H9 (cell line): ENCODE measurements around the gene EAF1. TPM values are rescaled to one million over a fixed set of nuclear protein-coding genes. Genes with fewer than 3 reads are reported as not detected.

Experiments used
- DNase-seq: peaks from one replicate; pipeline ENCODE4 v3.0.0-alpha.2; 2017
- H2AFZ ChIP-seq: one replicate; pipeline ENCODE4 v1.6.1; 2013; ENCODE audit warnings: mild to moderate bottlenecking, low read length, control low read depth, moderate library complexity
- H2AK5ac ChIP-seq: 2 replicates; pipeline ENCODE4 v1.6.1; 2013; ENCODE audit warnings: low read length, control low read depth, mixed read lengths; ENCODE audit not compliant: insufficient read length
- H2BK120ac ChIP-seq: one replicate; pipeline ENCODE4 v1.6.1; 2013; ENCODE audit warnings: low read depth, mild to moderate bottlenecking, low read length, control low read depth, inconsistent platforms; ENCODE audit not compliant: poor library complexity, severe bottlenecking
- H2BK12ac ChIP-seq: 2 replicates; pipeline ENCODE4 v1.6.1; 2013; ENCODE audit warnings: low read length, control low read depth, mixed read lengths, low read depth; ENCODE audit not compliant: insufficient read length
- H2BK15ac ChIP-seq: 2 replicates; pipeline ENCODE4 v1.6.1; 2013; ENCODE audit warnings: low read depth, low read length, control low read depth
- H2BK20ac ChIP-seq: one replicate; pipeline ENCODE4 v1.6.1; 2013; ENCODE audit warnings: low read depth, mild to moderate bottlenecking, low read length, control low read depth, inconsistent platforms; ENCODE audit not compliant: poor library complexity, severe bottlenecking
- H2BK5ac ChIP-seq: 2 replicates; pipeline ENCODE4 v1.6.1; 2013; ENCODE audit warnings: low read length, control low read depth, mixed read lengths; ENCODE audit not compliant: insufficient read length
- H3K14ac ChIP-seq: 2 replicates; pipeline ENCODE4 v1.6.1; 2013; ENCODE audit warnings: low read length, control low read depth; ENCODE audit not compliant: insufficient read depth
- H3K18ac ChIP-seq: 2 replicates; pipeline ENCODE4 v1.6.1; 2013; ENCODE audit warnings: low read depth, mild to moderate bottlenecking, mixed read lengths, low read length, control low read depth; ENCODE audit not compliant: insufficient read length
- H3K23ac ChIP-seq: 2 replicates; pipeline ENCODE4 v1.6.1; 2013; ENCODE audit warnings: low read length, control low read depth, mixed read lengths, low read depth; ENCODE audit not compliant: insufficient read length
- H3K23me2 ChIP-seq: 2 replicates; pipeline ENCODE4 v1.6.1; 2013; ENCODE audit warnings: low read depth, mild to moderate bottlenecking, mixed read lengths, low read length, control low read depth; ENCODE audit not compliant: insufficient read length, poor library complexity, severe bottlenecking
- H3K27ac ChIP-seq: 2 replicates; pipeline ENCODE4 v1.5.1; 2013; ENCODE audit warnings: low read length, control low read depth, mixed read lengths, low read depth; ENCODE audit not compliant: insufficient read length
- H3K27me3 ChIP-seq: 2 replicates; pipeline ENCODE4 v1.6.1; 2013; ENCODE audit warnings: low read length, control low read depth, inconsistent platforms; ENCODE audit not compliant: insufficient read depth
- H3K4ac ChIP-seq: 2 replicates; pipeline ENCODE4 v1.6.1; 2013; ENCODE audit warnings: low read depth, mild to moderate bottlenecking, control low read depth, inconsistent platforms, low read length, moderate library complexity
- H3K4me1 ChIP-seq: 2 replicates; pipeline ENCODE4 v1.6.1; 2013; ENCODE audit warnings: low read length, control low read depth, inconsistent platforms; ENCODE audit not compliant: insufficient read depth
- H3K4me2 ChIP-seq: 2 replicates; pipeline ENCODE4 v1.6.1; 2013; ENCODE audit warnings: low read length, control low read depth, mixed read lengths; ENCODE audit not compliant: insufficient read length, insufficient read depth
- H3K56ac ChIP-seq: 2 replicates; pipeline ENCODE4 v1.6.1; 2013; ENCODE audit warnings: low read depth, mild to moderate bottlenecking, mixed read lengths, low read length, control low read depth; ENCODE audit not compliant: insufficient read length
- H3K79me1 ChIP-seq: 2 replicates; pipeline ENCODE4 v1.6.1; 2013; ENCODE audit warnings: low read depth, mild to moderate bottlenecking, moderate library complexity, low read length, control low read depth, inconsistent platforms; ENCODE audit not compliant: insufficient read depth, poor library complexity, severe bottlenecking
- H3K79me2 ChIP-seq: 2 replicates; pipeline ENCODE4 v1.6.1; 2013; ENCODE audit warnings: low read length, control low read depth, inconsistent platforms; ENCODE audit not compliant: insufficient read depth
- H3K9ac ChIP-seq: 2 replicates; pipeline ENCODE4 v1.6.1; 2013; ENCODE audit warnings: low read length, control low read depth, mixed read lengths; ENCODE audit not compliant: insufficient read length; ENCODE audit errors: extremely low read depth
- H3K9me3 ChIP-seq: one replicate; pipeline ENCODE4 v1.6.1; 2013; ENCODE audit warnings: low read depth, low read length, inconsistent platforms; ENCODE audit not compliant: control insufficient read depth
- H3T11ph ChIP-seq: one replicate; pipeline ENCODE4 v1.6.1; 2013; ENCODE audit warnings: mild to moderate bottlenecking, low read length, control low read depth, inconsistent platforms
- H4K20me1 ChIP-seq: one replicate; pipeline ENCODE4 v1.6.1; 2013; ENCODE audit not compliant: control insufficient read depth, insufficient read length, insufficient read depth
- H4K5ac ChIP-seq: 2 replicates; pipeline ENCODE4 v1.6.1; 2013; ENCODE audit warnings: low read depth, mild to moderate bottlenecking, mixed read lengths, low read length, control low read depth; ENCODE audit not compliant: insufficient read length
- H4K8ac ChIP-seq: replicated peaks from 2 replicates; pipeline ENCODE4 v1.6.1; 2013; ENCODE audit warnings: low read length, control low read depth, mixed read lengths, low read depth; ENCODE audit not compliant: insufficient read length
- H4K91ac ChIP-seq: 2 replicates; pipeline ENCODE4 v1.6.1; 2013; ENCODE audit warnings: low read depth, mild to moderate bottlenecking, moderate library complexity, mixed read lengths, low read length, control low read depth; ENCODE audit not compliant: insufficient read length
- H3K27ac Mint-ChIP-seq, 3 experiments: 2 replicates in 2 of 3; 3 replicates in 1 of 3; pipeline ENCODE4 v1.8.0; 2020 to 2021; ENCODE audit warnings: mixed read lengths in 3 of 3, mild to moderate bottlenecking in 1 of 3, moderate library complexity in 1 of 3
- H3K27me3 Mint-ChIP-seq: 2 replicates; pipeline ENCODE4 v1.8.0; 2021; ENCODE audit warnings: low read depth, mild to moderate bottlenecking, moderate library complexity, mixed read lengths
- H3K36me3 Mint-ChIP-seq, 3 experiments: 2 replicates in 2 of 3; 3 replicates in 1 of 3; pipeline ENCODE4 v1.8.0; 2020 to 2021; ENCODE audit warnings: low read depth in 3 of 3, mixed read lengths in 3 of 3; ENCODE audit not compliant: insufficient read depth in 1 of 3
- H3K4me1 Mint-ChIP-seq, 2 experiments: 2 replicates each; pipeline ENCODE4 v1.8.0; 2020; ENCODE audit warnings: mixed read lengths in 2 of 2
- H3K4me3 Mint-ChIP-seq, 2 experiments: 2 replicates in 1 of 2; 3 replicates in 1 of 2; pipeline ENCODE4 v1.8.0; 2020 to 2021; ENCODE audit warnings: mild to moderate bottlenecking in 2 of 2, mixed read lengths in 2 of 2, moderate library complexity in 1 of 2
- H3K9me3 Mint-ChIP-seq, 2 experiments: 2 replicates in 1 of 2; 3 replicates in 1 of 2; pipeline ENCODE4 v1.8.0; 2020; ENCODE audit warnings: mild to moderate bottlenecking in 2 of 2, mixed read lengths in 2 of 2, moderate library complexity in 1 of 2
- CTCF ChIP-seq: fragments of 200-600 bp; sonication (generic); conservative IDR thresholded peaks from 3 replicates; pipeline ENCODE4 v1.8.0; 2021; ENCODE audit warnings: antibody characterized with exemption, mild to moderate bottlenecking
- WGBS: extraction: QIAGEN DNeasy Blood & Tissue Kit; methylation state at CpG from one replicate; pipeline ENCODE4 v1.1.7; 2013; ENCODE audit warnings: missing lambda C conversion rate, low lambda C conversion rate, mixed read lengths; ENCODE audit not compliant: insufficient read length; ENCODE audit errors: extremely low coverage; 5-methylcytosine and 5-hydroxymethylcytosine counted together
- total RNA-seq: library from RNA; stranded (reverse); gene quantifications from 2 replicates; pipeline ENCODE4 v1.2.1, GENCODE V29; 2021

EAF1 gene
- total RNA-seq, 1 experiment from 2014 or later: 34.3 TPM

GRCh38 chr3:15470849-15471248 is 43.5 kb downstream of the EAF1 start:
- Histone ChIP-seq H3K9ac (no peak overlapping the region), H3T11ph (no peak overlapping the region), H3K9me3 (no peaks in the 10 kb centered on the region), H2BK15ac (no peak overlapping the region), H2AFZ (no peak overlapping the region), H3K23ac (no peak overlapping the region), H3K27ac (no peak overlapping the region), H3K4ac (no peak overlapping the region), H4K20me1 (no peaks in the 10 kb centered on the region), H3K14ac (no peak overlapping the region), H3K4me1 (no peaks in the 10 kb centered on the region), H4K91ac (no peak overlapping the region), H3K23me2 (no peaks in the 10 kb centered on the region), H4K5ac (no peak overlapping the region), H2BK12ac (no peak overlapping the region), H2BK120ac (no peak overlapping the region), H2BK5ac (no peak overlapping the region), H3K4me2 (no peak overlapping the region), H3K18ac (no peak overlapping the region), H2AK5ac (no peak overlapping the region), H3K79me1 (no peaks in the 10 kb centered on the region), H4K8ac (no peak overlapping the region), H3K56ac (no peak overlapping the region), H3K27me3 (no peaks in the 10 kb centered on the region), H2BK20ac (no peak overlapping the region), H3K79me2 (no peaks in the 10 kb centered on the region)
- DNase-seq: no peak
- Mint-ChIP-seq H3K27me3 (no peaks in the 10 kb centered on the region; the same call in none of the 2 replicates), H3K4me3 (no peak overlapping the region), H3K9me3 (no peaks in the 10 kb centered on the region), H3K27ac (no peak overlapping the region), H3K36me3 (no peaks in the 10 kb centered on the region), H3K4me1 (peaks cover 7% of the 10 kb centered on the region in 2 experiments)
- WGBS: no CpG with 5 or more reads among the region's 2 CpGs
- TF ChIP-seq CTCF: no peak
